ENCODE measurements around the gene ECE2. TPM values are rescaled to one million over a fixed set of nuclear protein-coding genes. Genes with fewer than 3 reads are reported as not detected.

ECE2 gene
- total and polyA plus RNA-seq, 2 experiments from 2014 or later = not detected

DNA sequence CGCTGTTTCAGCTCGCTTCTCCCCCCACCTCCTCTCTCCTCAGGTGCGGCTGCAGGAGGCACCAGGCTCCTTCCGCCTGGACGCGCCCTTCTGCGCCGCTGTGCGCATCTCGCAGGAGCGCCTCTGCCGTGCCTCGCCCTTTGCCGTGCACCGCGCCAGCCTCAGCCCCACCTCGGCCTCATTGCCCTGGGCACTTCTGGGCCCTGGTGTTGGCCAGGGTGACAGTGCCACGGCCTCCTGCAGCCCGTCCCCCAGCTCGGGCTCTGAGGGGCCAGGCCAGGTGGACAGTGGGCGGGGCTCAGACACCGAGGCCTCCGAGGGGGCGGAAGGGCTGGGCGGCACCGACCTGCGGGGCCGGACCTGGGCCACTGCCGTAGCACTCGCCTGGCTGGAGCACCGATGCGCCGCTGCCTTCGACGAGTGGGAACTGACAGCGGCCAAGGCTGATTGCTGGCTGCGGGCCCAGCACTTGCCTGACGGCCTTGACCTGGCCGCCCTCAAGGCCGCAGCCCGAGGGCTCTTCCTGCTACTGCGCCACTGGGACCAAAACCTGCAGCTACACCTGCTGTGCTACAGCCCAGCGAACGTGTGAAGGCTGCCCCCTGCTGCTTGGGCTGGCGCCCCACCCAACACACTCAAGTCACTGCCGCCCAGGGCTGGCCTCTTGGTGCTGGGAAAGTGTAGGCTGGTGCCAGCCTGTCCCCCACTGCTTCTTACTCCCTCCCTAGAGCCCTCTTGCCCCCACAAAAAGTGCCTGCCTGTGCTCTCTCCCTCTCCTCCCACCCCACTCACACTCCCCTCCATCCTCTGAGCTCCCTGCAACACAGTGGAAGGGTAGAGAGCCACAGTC lies 34.1 kb upstream of the ECE2 start:
- Histone ChIP-seq H3K9me3 (ENCODE audit: low read depth) (no peaks in the 10 kb centered on the region), H3K4me3 (no peak overlapping the region), H3K4me1 (ENCODE audit: low read depth) (no peaks in the 10 kb centered on the region), H3K27me3 (peaks cover 36% of the 10 kb centered on the region), H3K27ac (no peak overlapping the region), H3K36me3 (peaks cover 11% of the 10 kb centered on the region)
- DNase-seq (ENCODE audit: low read depth in 1 of 2, low spot score in 1 of 2) = peak; percentile 45 to 63
- TF ChIP-seq, protein P1, sequence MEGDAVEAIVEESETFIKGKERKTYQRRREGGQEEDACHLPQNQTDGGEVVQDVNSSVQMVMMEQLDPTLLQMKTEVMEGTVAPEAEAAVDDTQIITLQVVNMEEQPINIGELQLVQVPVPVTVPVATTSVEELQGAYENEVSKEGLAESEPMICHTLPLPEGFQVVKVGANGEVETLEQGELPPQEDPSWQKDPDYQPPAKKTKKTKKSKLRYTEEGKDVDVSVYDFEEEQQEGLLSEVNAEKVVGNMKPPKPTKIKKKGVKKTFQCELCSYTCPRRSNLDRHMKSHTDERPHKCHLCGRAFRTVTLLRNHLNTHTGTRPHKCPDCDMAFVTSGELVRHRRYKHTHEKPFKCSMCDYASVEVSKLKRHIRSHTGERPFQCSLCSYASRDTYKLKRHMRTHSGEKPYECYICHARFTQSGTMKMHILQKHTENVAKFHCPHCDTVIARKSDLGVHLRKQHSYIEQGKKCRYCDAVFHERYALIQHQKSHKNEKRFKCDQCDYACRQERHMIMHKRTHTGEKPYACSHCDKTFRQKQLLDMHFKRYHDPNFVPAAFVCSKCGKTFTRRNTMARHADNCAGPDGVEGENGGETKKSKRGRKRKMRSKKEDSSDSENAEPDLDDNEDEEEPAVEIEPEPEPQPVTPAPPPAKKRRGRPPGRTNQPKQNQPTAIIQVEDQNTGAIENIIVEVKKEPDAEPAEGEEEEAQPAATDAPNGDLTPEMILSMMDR (IDR thresholded peaks at IDR 0.05; ENCODE audit: low read depth, low read length) = peak; percentile 58

GRCh38 chr3:184242297-184242685 lies 33.5 kb upstream of the ECE2 start:
- H3K27me3 ChIP-seq = peaks cover 36% of the 10 kb centered on the region
- no peak for DNase-seq (ENCODE audit: low read depth in 1 of 2, low spot score in 1 of 2)
- TF ChIP-seq, protein P1 (IDR thresholded peaks at IDR 0.05; ENCODE audit: low read depth, low read length) = no peak
- no peak overlapping the region for H3K27ac ChIP-seq
- H3K36me3 ChIP-seq = peaks cover 11% of the 10 kb centered on the region
- no peaks in the 10 kb centered on the region for H3K4me1 ChIP-seq (ENCODE audit: low read depth)
- H3K4me3 ChIP-seq = no peak overlapping the region
- H3K9me3 ChIP-seq (ENCODE audit: low read depth) = no peaks in the 10 kb centered on the region

DNA sequence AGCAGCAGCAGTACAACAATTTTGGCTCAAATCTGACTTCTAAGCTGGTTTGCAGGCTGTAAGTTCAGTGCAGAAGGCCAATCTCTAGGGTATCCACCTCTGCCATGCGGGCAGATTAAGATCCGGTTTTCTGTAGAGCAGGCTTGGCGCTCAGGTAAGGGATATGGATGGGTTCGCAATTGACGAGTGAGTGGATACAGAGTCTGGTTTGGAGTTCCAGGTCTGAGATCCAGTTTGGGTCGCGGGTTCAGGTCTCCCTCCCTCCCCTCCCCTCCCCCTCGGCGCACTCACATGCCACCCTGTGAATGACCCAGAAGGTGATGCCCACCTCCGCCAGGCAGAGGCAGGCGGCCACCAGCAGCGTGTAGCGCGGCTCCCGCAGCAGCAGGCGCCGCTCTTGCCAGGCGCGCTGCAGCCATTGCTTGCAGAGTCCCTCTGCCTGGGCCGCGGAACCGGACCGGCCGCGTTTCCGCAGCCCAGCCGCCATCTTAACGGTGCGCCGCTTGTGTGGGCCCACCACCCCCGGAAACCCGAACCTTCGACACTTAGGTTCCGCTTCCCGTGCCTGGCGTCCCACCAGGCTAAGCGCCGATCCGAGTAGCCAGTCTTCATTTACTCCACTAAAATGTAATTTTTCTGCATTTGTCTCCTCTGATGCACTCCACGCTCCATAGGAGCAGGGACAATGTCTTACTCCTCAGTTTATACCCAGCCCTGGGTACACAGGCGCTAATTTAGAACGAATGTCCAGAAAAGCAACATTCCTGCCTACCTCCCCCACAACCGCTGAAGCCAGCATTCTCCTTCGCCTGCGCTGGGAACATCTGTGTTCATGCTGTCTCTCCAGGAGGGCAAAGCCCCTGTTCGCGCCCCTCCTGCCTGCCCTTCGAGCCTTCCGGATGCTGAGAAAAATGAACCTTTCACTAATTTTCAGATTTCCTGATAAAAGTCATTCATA lies 27.1 kb upstream of the ECE2 start, which contains the start of gene ALG3:
TSS of gene ALG3 (minus strand) at position 509 of the 958 bp plus-strand sequence. CDS start at position 487, 22 bp downstream.
- Histone ChIP-seq H3K36me3 (peaks cover 6% of the 10 kb centered on the region), H3K4me3 (peak within 1 kb of the TSS; percentile 92), H3K9me3 (ENCODE audit: low read depth) (no peaks in the 10 kb centered on the region), H3K27ac (peak within 1 kb of the TSS; percentile 88), H3K27me3 (no peaks in the 10 kb centered on the region), H3K4me1 (ENCODE audit: low read depth) (no peaks in the 10 kb centered on the region)
- TF ChIP-seq, protein P1 (IDR thresholded peaks at IDR 0.05; ENCODE audit: low read depth, low read length) = no peak
- DNase-seq (ENCODE audit: low read depth in 1 of 2, low spot score in 1 of 2) = peak; percentile 92 to 95

GRCh38 chr3:184249412-184250166 lies 26.2 kb upstream of the ECE2 start, which contains the start of gene EEF1AKMT4:
TSS of gene EEF1AKMT4 (plus strand) at chr3:184249672. CDS start at chr3:184249695, 23 bp downstream.
- TF ChIP-seq, protein P1 (IDR thresholded peaks at IDR 0.05; ENCODE audit: low read depth, low read length) = peak; percentile 46
- H3K36me3 ChIP-seq = peaks cover 6% of the 10 kb centered on the region
- DNase-seq (ENCODE audit: low read depth in 1 of 2, low spot score in 1 of 2) = peak; percentile 98 to 99
- H3K4me3 ChIP-seq = peak within 1 kb of the TSS; percentile 92
- H3K4me1 ChIP-seq (ENCODE audit: low read depth) = no peaks in the 10 kb centered on the region
- H3K27ac ChIP-seq = peak within 1 kb of the TSS; percentile 88
- no peaks in the 10 kb centered on the region for H3K9me3 ChIP-seq (ENCODE audit: low read depth)
- H3K27me3 ChIP-seq = no peaks in the 10 kb centered on the region

Measured in cardiac muscle cell (in vitro differentiated cells and primary cell).